Measurements from ENCODE around the gene ZFP3.
"Not testable (repeated sequence)": the region's sequence is repeated elsewhere in the genome, so short reads cannot be mapped to it uniquely, and the experiment has no call there.

GRCh38 chr17:5136580-5137412 lies 58.5 kb downstream of the ZFP3 start:
- not testable (repeated sequence) for TF ChIP-seq CTCF (IDR thresholded peaks at IDR 0.05); EP300 (IDR thresholded peaks at IDR 0.05); POLR2A (IDR thresholded peaks at IDR 0.05; ENCODE audit: low read depth)
